A673 (cell line): ENCODE measurements around the gene NOC4L. TPM values are rescaled to one million over a fixed set of nuclear protein-coding genes. Genes with fewer than 3 reads are reported as not detected.

Source experiments
- BruUV-seq: library from RNA; stranded (reverse); fragments of 400-500 nt; replicated peaks from 2 replicates; lab custom pipeline; 2021; lab: Mats Ljungman, UMichigan
- CTCF ChIA-PET: fragments of 300-600 bp; sonication (Branson Sonifier 250); formaldehyde crosslinking; loops from one replicate; lab custom pipeline; 2022; ENCODE audit warnings: antibody characterized with exemption; lab: Charles Lee
- POLR2A ChIA-PET: fragments of 300-600 bp; sonication (Branson Sonifier 250); formaldehyde crosslinking; loops from one replicate; lab custom pipeline; 2022; ENCODE audit warnings: antibody characterized with exemption; ENCODE audit not compliant: low non-redundant PET; lab: Charles Lee
- DNase-seq: peaks from one replicate; pipeline ENCODE4 v3.0.0-alpha.2; 2015; ENCODE audit warnings: low spot score
- H3K27ac ChIP-seq: fragments of 200-600 bp; sonication (generic); 2 replicates; pipeline ENCODE4 v1.5.1; 2016; ENCODE audit warnings: mixed run types, low read depth, mild to moderate bottlenecking, mixed read lengths, antibody characterized with exemption, low read length; ENCODE audit not compliant: poor library complexity, severe bottlenecking
- H3K27me3 ChIP-seq: fragments of 200-600 bp; sonication (generic); replicated peaks from 2 replicates; pipeline ENCODE4 v1.6.1; 2017; ENCODE audit warnings: mixed run types, low read depth, mild to moderate bottlenecking, mixed read lengths, antibody characterized with exemption, low read length; ENCODE audit not compliant: insufficient read depth, poor library complexity
- H3K36me3 ChIP-seq: fragments of 200-600 bp; sonication (generic); 2 replicates; pipeline ENCODE4 v1.6.1; 2016; ENCODE audit warnings: mixed run types, mild to moderate bottlenecking, mixed read lengths, antibody characterized with exemption, low read length; ENCODE audit not compliant: insufficient read depth, poor library complexity, severe bottlenecking
- H3K4me1 ChIP-seq: fragments of 200-600 bp; sonication (generic); 2 replicates; pipeline ENCODE4 v1.6.1; 2017; ENCODE audit warnings: mixed run types, mild to moderate bottlenecking, mixed read lengths, antibody characterized with exemption, low read length; ENCODE audit not compliant: insufficient read depth, poor library complexity, severe bottlenecking
- H3K4me3 ChIP-seq: fragments of 200-600 bp; sonication (generic); 2 replicates; pipeline ENCODE4 v1.5.1; 2016; ENCODE audit warnings: low read depth, mixed run types, mild to moderate bottlenecking, mixed read lengths, low read length; ENCODE audit not compliant: poor library complexity, severe bottlenecking
- H3K9me3 ChIP-seq: fragments of 200-600 bp; sonication (generic); 2 replicates; pipeline ENCODE4 v1.6.1; 2016; ENCODE audit warnings: mixed run types, low read depth, mild to moderate bottlenecking, mixed read lengths, antibody characterized with exemption, low read length; ENCODE audit not compliant: poor library complexity, severe bottlenecking
- EZH2 ChIP-seq: fragments of 200-600 bp; sonication (generic); IDR thresholded peaks from 2 replicates; pipeline ENCODE4 v1.6.1; 2017; ENCODE audit warnings: borderline replicate concordance, low read depth, mild to moderate bottlenecking, mixed read lengths, antibody characterized with exemption, low read length; ENCODE audit not compliant: poor library complexity, severe bottlenecking
- intact Hi-C: fragments of 100-400 bp; cut with micrococcal nuclease; formaldehyde crosslinking; loops from one replicate; pipeline ENCODE4 v1.10.0; 2022; ENCODE audit not compliant: unreplicated experiment
- total RNA-seq: library from RNA; stranded (reverse); gene quantifications from 2 replicates; pipeline ENCODE4 v1.2.3, GENCODE V29; 2021
- TF ChIP-seq, protein P1 (sequence below): fragments of 300-800, 200-600 bp; sonication (generic); conservative IDR thresholded peaks from 2 replicates; pipeline ENCODE4 v1.5.1; 2017; ENCODE audit warnings: low read depth, mild to moderate bottlenecking, antibody characterized with exemption, low read length, moderate library complexity, mixed read lengths

The NOC4L gene
- total RNA-seq, 1 experiment from 2014 or later: 46.9 TPM

DNA sequence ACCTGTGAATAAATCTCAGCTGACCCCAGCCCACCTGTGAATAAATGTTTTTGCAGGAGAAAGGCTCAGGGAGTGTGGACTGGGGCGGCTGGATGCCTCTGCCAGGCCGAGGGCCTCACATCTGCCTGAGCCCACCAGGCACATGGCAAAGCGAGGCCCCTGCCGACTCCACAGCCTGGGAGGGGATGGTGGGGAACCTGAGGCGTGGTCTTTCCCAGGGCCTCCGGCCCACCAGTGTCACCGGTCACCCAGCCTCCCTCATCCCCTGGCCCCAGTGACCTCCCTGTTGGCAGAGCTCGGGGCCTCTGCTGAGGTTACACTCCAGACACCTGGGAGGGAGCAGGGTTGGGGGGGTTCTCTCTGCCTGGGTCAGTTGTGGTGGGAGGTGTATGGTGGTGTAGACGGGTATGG, 8.2 kb downstream of the NOC4L start:
- intact Hi-C loops: no loop called here
- no peaks in the 10 kb centered on the region for H3K4me1 ChIP-seq
- H3K27ac ChIP-seq: no peak overlapping the region
- BruUV-seq: no TSS peak
- TF ChIP-seq EZH2: no peak
- TF ChIP-seq, protein P1, sequence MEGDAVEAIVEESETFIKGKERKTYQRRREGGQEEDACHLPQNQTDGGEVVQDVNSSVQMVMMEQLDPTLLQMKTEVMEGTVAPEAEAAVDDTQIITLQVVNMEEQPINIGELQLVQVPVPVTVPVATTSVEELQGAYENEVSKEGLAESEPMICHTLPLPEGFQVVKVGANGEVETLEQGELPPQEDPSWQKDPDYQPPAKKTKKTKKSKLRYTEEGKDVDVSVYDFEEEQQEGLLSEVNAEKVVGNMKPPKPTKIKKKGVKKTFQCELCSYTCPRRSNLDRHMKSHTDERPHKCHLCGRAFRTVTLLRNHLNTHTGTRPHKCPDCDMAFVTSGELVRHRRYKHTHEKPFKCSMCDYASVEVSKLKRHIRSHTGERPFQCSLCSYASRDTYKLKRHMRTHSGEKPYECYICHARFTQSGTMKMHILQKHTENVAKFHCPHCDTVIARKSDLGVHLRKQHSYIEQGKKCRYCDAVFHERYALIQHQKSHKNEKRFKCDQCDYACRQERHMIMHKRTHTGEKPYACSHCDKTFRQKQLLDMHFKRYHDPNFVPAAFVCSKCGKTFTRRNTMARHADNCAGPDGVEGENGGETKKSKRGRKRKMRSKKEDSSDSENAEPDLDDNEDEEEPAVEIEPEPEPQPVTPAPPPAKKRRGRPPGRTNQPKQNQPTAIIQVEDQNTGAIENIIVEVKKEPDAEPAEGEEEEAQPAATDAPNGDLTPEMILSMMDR: no peak
- peaks cover 16% of the 10 kb centered on the region for H3K36me3 ChIP-seq
- ChIA-PET CTCF (no interaction called here), POLR2A (no interaction called here)
- no peak overlapping the region for H3K4me3 ChIP-seq
- H3K27me3 ChIP-seq: no peaks in the 10 kb centered on the region
- DNase-seq: no peak
- no peaks in the 10 kb centered on the region for H3K9me3 ChIP-seq

DNA sequence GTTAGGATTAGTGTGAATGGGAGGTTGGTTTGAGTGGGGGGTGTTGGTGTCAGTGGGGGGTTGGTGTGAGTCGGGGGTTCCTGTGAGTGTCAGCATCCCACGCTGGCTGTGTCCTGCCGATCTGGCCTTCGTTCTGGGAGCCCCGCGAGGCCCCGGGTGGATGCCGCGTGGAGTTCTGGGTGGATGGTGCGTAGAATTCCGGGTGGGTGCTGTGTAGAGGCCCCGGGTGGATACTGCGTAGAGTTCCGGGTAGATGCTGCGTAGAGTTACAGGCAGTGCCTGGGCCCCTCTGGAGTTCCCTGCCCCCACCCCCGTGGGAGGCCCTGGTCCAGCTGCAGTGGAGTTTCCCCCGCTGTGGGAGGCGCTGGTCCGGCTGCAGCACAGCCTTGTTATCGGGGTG, 8.7 kb downstream of the NOC4L start:
- TF ChIP-seq, protein P1: no peak
- TF ChIP-seq EZH2: no peak
- POLR2A ChIA-PET: no interaction called here
- DNase-seq: no peak
- no TSS peak for BruUV-seq
- Histone ChIP-seq H3K27ac (no peak overlapping the region), H3K36me3 (peaks cover 15% of the 10 kb centered on the region), H3K9me3 (no peaks in the 10 kb centered on the region), H3K4me3 (no peak overlapping the region), H3K27me3 (no peaks in the 10 kb centered on the region), H3K4me1 (no peaks in the 10 kb centered on the region)
- intact Hi-C loops: no loop called here
- CTCF ChIA-PET: no interaction called here

DNA sequence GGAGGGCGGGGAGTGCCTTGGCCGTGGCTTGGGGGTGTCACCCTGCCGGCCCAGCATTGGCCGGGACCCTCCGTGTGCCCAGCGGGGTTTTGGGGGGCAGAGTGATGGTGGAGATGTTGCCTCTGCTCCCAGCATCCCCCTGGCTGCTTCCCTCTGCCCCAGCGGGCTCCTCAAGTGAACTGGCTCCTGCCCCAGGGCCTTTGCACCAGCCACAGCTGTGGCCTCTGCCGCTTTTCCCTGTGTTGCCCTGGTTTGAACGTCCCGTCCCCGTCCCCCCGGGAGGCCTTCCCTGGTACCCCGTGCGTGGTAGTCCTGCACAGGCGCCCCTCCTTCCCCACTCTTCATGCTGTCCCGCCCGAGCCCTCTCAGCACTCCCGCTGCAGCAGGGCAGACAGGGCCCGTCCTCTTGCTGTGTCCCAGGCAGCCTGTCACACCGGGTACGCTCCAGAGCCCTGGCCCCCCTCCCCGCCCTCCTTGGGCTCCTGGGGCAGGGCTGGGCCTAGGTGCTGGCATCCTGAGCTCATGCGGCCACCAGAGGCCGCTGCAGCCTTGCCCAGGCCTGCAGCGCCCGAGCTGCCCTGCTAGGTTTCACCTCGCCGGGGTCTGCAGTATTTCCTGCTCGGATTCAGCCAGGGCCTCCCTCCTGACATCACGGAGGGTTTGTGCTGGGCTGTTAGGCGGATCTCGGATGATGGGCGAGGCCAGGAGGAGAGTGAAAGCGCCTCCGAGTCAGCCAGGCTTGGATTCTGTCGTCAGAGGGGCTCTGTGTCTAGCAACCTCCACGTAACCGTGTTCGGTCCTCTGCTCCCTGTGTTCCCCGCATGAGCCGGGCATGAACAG, 9.5 kb downstream of the NOC4L start:
- Histone ChIP-seq H3K27me3 (no peaks in the 10 kb centered on the region), H3K36me3 (peaks cover 12% of the 10 kb centered on the region), H3K4me3 (no peak overlapping the region), H3K27ac (no peak overlapping the region), H3K4me1 (no peaks in the 10 kb centered on the region), H3K9me3 (no peaks in the 10 kb centered on the region)
- BruUV-seq: no TSS peak
- no peak for TF ChIP-seq EZH2
- TF ChIP-seq, protein P1: peak; percentile 97
- ChIA-PET POLR2A (no interaction called here), CTCF (interaction anchor here (0.6 to 1.2 kb wide), 10 partner anchors 9 to 461 kb away, joined by 3 to 39 read pairs (median 6); no protein-coding TSS in a partner anchor)
- DNase-seq: peak; percentile 89
- intact Hi-C loops: loop anchor here (1.0 to 2.0 kb wide), 3 partner anchors 66 to 461 kb away; no protein-coding TSS in a partner anchor
